ENCODE data around the gene AFG1L.
"Not testable (repeated sequence)": the region's sequence is repeated elsewhere in the genome, so short reads cannot be mapped to it uniquely, and the experiment has no call there.

The AFG1L gene

GRCh38 chr6:108291091-108291490, 3.8 kb upstream of the AFG1L start:
- DNase-seq, result no peak

GRCh38 chr6:108292561-108292960, 2.3 kb upstream of the AFG1L start:
- DNase-seq, result not testable (repeated sequence)

GRCh38 chr6:108293527-108294296, 1.1 kb upstream of the AFG1L start:
- no peak for DNase-seq

DNA sequence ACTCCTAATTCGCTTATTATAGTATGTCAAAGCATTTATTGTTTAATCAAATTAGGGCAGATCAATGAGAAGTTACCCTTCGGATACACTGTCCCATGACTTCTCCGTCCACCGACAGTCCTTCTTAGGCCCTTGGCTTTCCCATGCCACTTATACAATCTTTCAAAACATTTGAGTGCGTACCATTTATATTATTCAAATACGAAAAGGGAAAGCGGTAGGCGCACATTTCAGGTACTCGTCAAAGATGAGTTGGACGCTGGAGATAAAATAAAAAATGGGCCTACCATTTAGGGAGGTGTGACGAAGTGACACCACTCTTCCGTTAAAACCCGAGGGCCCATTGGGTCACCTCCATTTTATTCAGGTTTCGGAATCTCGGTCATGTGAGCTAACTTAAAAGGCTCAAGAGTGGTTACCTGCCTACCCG, 542 bp upstream of the AFG1L start:
- no peak for DNase-seq

GRCh38 chr6:108295676-108296075, 822 bp downstream of the AFG1L start:
- no peak for DNase-seq

- no peak for DNase-seq
These were observed 7.5 kb downstream of the AFG1L start for GRCh38 chr6:108302386-108302785.

- no peak for DNase-seq
These were observed 9.8 kb downstream of the AFG1L start for GRCh38 chr6:108304646-108305045.

DNA sequence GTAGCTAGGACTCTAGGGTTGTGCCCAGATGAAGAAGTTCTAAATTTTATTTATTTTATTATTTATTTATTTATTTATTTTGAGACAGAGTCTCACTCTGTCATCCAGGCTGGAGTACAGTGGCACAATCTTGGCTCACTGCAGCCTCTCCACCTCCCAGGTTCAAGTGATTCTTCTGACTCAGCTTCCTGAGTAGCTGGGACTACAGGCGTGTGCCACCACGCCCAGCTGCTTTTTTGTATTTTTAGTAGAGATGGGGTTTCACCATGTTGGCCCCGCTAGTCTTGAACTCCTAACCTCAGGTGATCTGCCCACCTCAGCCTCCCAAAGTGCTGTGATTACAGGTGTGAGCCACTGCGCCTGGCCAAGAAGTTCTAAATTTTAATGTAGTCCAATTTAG, 13.8 kb downstream of the AFG1L start:
- DNase-seq, result not testable (repeated sequence)

DNA sequence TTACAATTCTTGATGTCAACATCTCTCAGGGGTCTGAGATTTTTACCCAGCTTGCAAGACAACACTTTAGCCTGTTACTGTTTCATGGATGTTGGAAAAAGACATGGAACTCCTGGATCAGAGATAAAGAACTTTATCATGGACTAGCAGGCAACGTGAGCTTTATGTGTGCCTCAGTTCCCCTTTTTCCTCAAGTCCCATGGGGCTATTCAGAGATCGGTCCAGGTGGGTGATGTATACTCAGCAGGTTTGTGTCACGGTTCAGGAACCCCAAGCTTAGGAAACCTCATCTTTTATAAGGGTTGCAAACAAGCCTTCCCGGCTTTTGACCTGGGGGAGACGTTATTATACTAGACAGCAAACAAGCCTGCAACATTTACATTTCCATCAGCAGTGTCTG, 15.0 kb downstream of the AFG1L start:
- DNase-seq, result no peak

GRCh38 chr6:108312605-108313004, 17.8 kb downstream of the AFG1L start:
- DNase-seq, result no peak

GRCh38 chr6:108321253-108321747, 26.4 kb downstream of the AFG1L start:
- no peak for DNase-seq

DNA sequence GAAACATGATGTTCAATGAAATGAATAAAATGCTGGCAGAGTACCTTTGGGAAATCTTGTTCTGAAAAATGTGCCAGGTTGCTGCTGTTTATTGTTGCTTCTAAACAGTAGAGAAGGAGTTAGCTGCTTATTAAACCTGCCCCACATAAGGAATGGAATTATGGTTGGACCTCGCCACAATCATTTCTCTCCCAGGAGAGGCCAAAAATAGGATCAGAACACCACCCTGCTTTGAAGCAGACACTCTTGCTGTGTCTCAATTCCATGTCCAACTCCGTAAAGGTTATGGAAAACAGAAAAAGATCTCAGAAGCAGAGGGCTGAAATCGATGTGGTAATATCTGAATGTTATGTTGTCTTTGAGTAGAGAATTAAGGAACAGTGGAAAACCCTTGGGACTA, 27.9 kb downstream of the AFG1L start:
- no peak for DNase-seq

- no peak for DNase-seq
These were observed 29.0 kb downstream of the AFG1L start for GRCh38 chr6:108323710-108324466.

- not testable (repeated sequence) for DNase-seq
These were observed 35.4 kb downstream of the AFG1L start for GRCh38 chr6:108330221-108330785.

GRCh38 chr6:108330806-108331205, 36.0 kb downstream of the AFG1L start:
- no peak for DNase-seq

DNA sequence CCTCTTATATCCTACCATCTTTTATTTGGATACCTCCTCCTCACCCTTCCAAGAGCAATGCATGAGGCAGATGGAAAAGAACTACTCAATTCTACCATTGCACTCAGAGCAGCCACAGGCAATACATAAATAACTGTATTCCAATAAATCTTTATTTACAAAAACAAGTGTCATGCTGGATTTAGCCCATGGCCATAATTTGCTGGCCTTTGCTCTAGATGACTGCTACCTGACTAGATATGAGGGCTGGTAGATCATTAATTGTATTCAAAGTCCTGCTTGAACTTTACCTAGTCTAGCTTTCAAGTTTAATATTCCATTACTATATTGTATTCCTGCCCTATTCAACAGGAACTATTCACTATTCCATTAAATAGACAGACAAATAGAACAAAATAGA, 37.1 kb downstream of the AFG1L start:
- no peak for DNase-seq

GRCh38 chr6:108336971-108337370, 42.1 kb downstream of the AFG1L start:
- DNase-seq, result no peak

DNA sequence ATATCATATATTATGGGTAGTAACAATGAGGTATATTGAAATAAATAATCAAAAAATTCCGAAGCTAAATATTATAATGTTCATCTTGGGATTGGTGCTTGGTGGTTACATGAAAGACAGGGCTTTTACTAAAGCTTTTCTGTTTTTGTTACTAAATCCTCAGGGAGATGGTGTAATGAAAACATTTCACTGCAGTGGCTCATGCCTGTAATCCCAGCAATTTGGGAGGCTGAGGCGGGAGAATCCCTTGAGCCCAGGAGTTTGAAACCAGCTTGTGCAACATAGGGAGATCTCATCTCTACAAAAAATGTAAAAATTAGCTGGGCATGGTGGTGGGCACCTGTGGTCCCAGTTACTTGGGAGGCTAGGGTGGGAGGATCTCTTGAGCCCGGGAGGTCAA, 42.9 kb downstream of the AFG1L start:
- DNase-seq, result no peak

DNA sequence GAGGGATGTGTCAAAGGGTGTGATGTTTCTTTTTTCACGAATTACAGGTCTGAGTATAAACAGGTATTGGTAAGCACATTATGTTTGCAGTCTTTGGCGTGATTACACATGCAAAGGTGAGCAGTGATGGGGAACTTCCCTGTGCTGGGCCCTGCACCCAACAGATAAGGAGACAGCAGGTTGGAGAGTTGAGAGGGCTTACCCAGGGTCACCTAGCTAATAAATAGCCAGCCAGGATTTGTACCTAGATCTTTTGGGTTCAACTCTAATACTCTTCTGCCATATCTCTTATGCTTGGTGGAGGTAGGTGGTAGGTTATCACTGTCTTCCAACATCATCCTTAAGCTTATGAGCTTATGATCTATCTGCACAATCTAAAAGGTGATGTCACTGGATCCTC, 46.5 kb downstream of the AFG1L start:
- DNase-seq, result no peak

DNA sequence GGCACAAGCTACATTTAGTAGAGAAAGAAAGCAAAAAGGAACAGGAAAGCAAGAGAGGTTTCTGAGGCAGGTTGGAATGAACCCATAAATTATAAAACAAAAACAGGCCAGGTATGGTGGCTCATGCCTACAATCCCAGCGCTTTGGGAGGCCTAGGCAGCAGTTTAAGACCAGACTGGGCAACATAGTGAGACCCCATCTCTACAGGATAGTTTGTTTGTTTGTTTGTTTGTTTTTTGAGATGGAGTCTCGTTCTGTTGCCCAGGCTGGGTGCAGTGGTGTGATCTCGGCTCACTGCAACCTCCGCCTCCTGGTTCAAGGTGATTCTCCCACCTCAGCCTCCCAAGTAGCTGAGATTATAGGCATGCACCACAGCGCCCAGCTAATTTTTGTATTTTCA, 49.0 kb downstream of the AFG1L start:
- DNase-seq, result no peak

DNA sequence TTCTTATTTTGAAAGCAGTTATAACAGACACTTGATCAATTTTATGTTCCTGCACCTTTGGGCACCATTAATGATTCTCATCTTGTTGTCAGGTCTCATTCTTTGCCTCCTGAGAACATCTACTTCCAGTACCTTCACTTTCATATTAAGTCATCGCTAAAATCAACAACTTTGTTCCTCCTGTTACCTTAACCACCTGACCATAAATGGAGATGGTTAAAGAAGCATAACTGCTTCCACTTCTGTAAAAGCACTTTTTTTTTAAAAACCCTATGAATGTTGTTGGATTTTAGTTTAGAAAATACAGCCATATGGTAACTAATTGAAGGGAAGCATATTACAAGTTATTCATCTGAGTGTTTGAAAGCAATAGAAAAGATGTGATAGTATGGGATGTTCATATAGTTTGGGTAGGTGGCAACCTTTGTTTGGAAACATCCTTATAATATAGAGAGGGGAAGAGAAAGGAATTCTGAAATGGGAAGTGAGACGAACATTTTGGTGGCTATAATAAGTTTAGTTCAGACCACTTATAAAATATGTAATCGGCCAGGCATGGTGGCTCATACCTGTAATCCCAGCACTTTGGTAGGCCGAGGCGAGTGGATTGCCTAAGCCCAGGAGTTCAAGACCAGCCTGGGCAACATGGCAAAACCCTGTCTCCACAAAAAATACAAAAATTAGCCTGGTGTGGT, 53.9 kb downstream of the AFG1L start:
- no peak for DNase-seq

- DNase-seq, result no peak
These were observed 55.7 kb downstream of the AFG1L start for GRCh38 chr6:108350528-108350927.

- no peak for DNase-seq
These were observed 59.0 kb downstream of the AFG1L start for GRCh38 chr6:108353853-108354252.

Measured in cerebellar nuclear complex (tissue), 1 donor.